Stimulated activated CD8-positive, alpha-beta memory T cell treated with anti-CD3 and anti-CD28 coated beads, Interleukin-4, amount 100 ng/mL, for 1 hour (primary cell): ENCODE results near the gene CST9.

Experiments used
- DNase-seq, 2 donors: peaks; one replicate each; pipeline ENCODE4 v3.0.0-alpha.2; 2020; ENCODE audit warnings: low read depth in 2 of 2, low spot score in 1 of 2

Gene CST9, protein sequence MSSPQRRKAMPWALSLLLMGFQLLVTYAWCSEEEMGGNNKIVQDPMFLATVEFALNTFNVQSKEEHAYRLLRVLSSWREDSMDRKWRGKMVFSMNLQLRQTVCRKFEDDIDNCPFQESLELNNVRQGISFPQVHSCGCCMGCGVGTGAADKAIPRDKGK

DNA sequence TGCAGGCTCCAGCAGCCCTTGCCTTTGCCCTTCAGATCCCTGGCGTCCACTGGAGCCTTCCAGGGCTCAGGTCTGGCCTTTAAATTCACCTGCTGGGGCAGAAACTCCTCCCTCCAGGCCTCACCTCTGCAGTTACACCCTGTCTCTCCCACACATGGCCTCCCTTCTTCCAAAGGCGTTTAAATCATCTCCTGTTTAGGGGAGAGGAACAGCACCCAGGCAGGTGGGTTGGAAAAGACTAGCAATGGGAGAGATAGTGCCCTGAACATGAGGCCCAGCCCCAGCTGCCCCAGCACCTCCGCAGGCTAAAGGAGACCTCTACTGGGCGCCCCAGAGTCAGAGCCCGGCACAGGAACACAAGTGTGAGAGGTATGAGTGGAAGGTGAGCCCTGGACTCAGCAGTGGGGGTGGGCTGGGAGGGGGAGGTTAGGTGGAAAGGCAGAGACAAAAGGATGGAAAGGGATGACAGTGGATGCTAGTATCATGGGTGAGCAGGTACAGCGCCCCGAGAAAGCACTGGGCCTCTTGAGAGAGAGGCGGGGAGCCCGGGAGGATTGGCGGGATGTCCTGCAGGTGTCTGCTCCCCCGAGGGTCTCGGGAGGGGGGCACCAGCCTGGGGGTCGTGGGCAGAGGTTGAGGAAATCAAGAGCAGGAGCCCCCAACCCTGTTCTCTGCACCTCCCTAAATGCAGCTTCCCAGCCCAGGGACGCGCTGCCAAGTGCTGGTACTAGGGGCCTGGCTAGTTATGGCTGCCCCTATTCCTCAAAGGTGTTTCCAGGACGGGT lies at the start of gene CST9:
CST9 (minus strand) TSS at position 51 of the 785 bp plus-strand sequence. CDS start 53 bp downstream, outside the sequence.
- no peak for DNase-seq

DNA sequence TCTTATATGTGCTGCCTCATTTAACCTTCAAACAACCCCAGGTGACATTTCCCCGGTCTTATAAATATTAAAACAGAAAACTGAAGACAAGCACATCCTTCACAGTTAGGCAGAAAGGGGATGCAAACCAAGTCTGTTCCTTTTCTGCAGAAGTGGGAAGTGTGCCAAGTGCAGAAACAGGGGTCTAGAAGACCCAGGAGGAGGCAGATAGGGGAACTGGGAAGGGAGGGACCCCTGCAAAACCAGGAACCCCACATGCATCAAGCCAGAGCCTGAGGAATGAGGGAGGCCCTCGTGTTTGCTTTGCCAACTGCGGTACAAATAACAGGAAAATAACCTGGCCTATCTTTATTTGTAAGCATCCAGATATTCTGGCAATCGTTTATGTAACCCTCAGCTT lies 49.0 kb upstream of the CST9 start:
- DNase-seq: no peak

DNA sequence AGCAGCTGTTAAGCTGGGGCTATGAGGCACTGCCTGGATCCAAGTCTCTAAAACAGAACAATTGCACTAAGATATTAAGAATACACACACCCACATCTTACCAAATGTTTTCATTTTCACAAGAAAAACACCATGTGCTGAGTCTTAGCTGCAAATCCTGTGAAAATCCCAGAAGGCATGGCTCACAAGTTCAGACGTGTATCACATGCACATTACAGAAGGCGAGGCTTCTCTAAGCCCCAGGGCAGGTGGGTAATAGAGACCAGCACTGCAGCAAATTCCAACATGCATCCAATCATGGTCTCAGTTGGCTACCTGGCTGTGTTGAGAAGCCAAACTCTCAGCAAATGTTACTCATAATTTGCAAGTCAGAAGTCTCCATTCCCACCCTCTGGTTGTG lies 48.3 kb upstream of the CST9 start:
- no peak for DNase-seq

DNA sequence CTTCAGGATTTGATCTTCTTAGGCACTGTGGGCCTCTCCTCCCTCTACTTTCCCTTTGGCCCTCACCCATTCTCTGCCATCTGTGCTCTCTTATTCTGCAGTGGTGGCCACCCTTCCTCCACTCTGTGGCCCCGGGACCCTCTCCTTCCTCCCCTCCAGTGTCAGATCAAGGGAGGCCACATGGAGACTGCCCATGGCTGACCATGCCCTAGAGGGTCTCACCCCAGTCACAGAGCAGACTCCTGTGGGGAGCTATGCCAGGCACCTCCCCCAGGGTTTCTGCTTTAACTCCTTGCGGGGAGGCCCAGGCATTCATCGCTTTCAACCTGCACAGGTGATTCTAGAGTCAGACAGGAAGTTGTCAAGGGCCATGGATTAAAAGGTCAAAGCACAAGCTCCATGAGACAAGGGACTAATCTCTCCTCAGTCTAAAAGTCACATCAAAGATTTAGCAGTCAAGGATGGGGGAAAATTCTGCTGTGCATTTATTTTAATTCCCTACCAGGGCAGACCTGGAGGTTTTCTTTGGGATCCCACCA lies 47.8 kb upstream of the CST9 start:
- no peak for DNase-seq

DNA sequence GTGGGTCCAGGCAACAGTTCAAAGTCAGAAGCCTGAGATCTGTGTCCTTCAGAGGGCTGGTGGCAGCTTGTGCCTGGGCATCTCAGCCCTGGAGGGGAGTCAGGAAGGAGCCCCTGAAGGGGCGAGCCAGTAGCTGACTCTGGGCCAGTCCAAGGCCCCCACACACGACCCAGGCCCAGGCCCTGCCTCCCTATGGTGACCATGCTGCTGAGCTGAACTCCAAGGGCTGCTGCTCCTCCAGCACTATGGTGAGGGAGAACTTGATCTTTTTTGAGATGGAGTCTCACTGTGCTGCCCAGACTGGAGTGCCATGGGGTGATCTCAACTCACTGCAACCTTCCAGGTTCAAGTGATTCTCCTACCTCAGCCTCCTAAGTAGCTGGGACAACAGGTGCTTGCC lies 47.2 kb upstream of the CST9 start:
- DNase-seq: no peak

DNA sequence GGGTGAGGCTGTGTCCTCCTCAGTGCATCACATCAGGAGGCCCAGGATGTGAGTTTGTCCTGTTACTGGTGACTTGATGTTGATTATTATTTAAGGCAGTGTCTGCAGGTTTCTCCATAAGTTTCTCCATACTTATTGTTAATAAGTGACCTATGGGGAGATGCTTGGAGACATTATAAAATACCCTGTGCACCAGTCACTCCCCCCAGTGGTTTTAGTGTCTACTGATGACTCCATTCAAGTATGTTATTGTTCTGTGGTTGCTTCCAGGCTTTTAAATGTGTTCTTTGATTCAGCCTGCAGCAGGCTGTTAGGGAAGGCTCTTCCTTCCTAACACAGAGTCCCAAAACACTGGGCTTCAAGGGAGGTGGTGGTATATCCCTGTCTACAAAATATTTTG lies 46.7 kb upstream of the CST9 start:
- no peak for DNase-seq

DNA sequence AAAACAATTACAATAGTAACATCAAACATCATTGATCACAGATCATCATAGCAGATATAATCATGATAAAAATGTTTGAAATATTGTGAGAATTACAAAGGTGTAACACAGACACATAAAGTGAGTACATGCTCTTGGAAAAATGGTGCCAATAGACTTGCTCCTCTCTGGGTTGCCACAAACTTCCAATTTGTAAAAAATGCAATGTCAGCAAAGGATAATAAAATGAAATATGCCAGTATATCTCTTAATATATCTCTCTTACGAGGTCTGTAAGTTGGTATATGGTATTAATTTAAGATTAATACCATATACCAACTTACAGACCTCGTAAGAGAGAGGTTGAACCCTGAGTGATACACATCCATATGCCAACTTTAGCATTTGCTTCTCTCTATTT lies 45.4 kb upstream of the CST9 start:
- DNase-seq: no peak

DNA sequence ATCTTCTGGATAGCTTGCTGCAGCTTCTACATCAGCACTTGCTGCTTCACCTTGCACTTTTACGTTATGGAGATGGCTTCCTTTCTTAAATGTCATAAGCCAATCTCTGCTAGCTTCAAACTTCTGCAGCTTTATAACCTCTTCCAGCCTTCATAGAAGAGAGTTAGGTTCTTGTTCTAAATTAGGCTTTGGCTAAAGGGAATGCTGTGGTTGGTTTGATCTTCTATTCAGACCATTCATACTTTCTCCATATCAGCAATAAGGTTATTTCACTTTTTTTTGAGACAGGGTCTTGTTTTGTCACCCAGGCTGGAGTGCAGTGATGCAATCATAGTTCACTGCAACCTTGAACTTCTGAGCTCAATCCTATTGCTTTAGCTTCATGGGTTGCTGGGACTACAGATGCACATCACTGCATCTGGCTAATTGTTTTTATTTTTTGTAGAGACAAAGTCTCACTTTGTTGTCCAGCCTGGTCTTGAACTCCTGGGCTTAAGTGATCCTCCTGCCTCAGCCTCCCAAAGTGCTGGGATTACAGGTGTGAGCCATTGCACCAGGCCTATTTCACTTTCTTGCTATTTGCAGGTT lies 44.2 kb upstream of the CST9 start:
- DNase-seq: no peak

DNA sequence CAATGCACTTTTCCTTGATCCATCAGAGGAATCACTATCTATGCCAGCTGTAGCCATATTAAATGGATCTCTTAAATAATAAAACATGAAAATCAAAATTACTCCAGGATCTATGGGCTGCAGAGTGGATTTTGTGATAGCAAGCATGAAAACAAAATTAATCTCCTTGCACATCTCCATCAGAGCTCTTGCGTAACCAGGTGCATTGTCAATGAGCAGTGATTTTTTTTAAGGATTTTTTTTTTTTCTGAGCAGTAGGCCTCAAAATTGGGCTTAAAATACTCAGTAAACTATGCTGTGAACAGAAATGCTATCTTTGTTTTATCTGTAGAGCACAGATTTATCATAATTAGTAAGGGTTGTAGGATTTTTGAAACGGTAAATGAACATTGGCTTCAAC lies 43.5 kb upstream of the CST9 start:
- no peak for DNase-seq

DNA sequence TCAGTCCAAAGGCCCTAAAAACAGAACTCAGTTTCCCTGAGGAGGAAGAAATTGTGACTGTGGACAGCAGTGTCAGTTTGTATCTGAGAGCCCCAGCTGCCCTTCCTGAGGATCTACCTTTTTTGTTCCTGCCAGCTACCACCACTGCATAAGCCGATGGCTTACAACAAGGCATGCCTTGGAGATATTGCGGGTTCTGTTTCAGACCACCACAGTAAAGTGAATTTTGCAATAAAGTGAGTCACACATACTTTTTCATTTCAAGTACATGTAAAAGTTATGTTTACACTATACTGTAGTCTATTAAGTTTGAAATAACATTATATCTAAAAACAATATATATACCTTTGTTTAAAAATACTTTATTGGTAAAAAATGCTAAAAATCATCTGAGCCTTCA lies 41.6 kb upstream of the CST9 start:
- DNase-seq: no peak

DNA sequence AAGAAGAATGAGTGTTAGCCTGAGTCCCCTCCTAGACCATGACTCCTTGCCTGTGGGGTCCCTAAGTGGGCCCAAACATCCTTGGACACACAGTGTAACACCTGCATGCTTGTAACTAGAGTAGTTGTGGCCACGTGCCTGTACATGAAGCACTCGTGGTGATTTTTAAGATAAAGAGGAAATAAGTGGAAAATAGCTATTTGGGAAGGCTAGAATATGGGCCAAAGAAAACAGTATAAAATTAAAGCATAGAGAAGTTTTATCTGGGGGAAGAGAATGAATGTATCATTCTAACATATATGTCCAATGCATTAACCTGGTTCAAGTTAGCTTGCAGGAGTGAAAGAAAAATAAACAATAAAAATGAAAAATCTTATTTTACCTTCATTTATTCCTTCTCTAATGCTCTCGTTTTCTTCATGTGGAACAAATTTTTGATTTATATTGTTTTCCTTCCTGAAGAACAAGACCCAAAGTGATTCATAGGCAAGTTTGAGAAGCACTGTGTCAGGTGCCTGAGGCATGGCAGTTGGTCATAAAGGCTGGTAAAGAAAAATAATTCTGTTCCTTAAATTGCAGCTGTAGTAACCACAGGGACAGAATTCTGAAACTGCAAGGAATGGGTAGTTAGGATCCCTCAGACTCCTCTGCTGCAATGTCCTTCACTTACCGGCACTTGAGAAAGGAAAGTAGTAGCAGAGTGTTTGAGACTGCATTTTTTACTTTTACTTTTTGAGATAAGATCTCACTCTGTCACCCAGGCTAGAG lies 40.6 kb upstream of the CST9 start:
- DNase-seq: no peak

DNA sequence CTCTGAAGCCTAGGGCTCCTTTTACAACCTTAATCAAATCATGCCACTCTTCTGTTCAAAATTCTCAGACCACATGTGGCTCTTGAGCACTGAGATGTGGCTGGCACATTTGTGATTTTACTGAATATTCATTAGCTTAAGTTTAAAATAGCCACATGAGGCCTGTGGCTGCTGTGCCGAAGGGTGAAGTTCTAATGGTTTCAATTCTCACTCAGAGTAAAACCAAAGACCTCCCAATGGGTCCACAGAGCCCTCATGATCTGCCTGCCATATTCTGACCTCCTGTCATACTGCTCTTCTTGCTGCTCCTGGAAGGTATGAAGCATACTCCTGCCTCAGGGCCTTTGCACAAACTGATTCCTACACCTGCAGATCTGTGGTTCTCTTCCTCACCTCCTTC lies 39.9 kb upstream of the CST9 start:
- DNase-seq: no peak

DNA sequence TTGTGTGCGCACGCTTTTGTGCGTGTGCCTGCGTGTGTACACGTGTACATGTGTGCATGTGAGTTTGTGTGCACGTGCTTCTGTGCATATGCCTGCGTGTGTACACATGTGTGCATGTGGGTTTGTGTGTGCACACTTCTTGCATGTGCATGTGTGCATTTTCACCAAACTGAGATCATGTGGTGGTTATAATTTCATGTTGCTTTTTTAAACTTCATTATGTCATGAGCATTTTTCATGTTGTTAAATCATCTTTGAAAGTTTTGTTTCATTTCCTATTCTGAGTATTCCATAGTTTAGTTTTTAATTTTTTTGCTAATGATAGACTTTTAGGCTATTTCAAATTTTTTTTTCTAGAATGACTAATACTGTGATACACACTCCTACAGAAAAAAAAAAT lies 38.4 kb upstream of the CST9 start:
- DNase-seq: no peak

DNA sequence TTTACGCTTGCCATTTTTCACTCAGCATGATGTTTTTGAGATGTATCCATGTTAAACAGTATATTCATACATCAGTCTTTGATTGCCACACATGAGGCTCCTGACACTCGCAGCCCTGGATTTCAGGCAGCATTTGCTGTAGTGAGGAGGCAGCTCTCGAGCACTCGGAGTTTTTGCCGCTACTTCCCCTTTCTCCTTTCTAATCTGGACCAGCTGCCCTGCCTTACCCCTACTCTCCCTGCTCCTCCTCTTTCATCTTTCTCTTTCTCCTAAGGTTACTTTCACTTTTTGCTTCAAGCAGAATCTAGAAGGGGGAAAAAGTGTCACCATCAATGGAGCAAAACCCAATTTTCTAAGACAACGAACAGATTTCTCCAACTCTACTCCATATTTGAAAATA lies 37.9 kb upstream of the CST9 start:
- no peak for DNase-seq

DNA sequence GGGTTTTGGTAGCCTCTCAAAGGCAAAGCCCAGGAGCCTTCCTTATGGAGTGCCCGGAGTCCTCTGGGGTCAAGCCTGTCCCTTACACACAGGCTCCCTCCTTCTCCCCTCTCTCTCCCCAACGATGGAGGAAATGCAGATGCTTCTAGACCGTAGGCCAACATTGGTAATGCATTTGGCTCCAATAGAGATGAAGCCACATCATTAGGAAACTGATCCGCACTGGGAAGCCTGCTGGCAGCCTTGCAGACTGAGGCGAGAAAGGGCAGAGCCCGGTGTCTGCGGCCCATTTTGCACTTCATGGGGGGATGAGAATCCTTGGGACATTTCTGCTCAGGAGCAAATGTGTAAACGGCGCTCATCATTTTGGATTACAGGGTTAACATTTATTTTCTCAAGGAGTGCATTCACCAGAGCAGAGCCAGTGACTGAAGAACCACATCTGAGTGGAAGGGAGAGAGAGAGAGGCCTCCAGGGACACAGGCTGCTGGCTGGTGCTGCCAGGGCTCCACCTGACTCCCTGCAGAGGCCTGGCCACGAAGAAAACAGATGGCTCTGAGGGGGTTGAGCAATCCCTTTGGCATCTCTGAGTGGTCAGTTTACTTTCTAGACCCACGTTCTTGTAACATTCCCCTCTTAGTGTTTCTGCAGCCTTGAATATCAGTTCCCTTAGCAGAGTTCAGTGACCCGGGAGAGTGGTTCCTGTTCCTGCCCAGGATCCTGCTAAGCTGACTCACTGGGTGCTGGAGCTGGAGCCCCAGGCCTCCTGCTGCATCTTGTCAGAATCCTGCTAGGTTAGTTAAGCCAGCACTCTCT lies 36.4 kb upstream of the CST9 start:
- no peak for DNase-seq

DNA sequence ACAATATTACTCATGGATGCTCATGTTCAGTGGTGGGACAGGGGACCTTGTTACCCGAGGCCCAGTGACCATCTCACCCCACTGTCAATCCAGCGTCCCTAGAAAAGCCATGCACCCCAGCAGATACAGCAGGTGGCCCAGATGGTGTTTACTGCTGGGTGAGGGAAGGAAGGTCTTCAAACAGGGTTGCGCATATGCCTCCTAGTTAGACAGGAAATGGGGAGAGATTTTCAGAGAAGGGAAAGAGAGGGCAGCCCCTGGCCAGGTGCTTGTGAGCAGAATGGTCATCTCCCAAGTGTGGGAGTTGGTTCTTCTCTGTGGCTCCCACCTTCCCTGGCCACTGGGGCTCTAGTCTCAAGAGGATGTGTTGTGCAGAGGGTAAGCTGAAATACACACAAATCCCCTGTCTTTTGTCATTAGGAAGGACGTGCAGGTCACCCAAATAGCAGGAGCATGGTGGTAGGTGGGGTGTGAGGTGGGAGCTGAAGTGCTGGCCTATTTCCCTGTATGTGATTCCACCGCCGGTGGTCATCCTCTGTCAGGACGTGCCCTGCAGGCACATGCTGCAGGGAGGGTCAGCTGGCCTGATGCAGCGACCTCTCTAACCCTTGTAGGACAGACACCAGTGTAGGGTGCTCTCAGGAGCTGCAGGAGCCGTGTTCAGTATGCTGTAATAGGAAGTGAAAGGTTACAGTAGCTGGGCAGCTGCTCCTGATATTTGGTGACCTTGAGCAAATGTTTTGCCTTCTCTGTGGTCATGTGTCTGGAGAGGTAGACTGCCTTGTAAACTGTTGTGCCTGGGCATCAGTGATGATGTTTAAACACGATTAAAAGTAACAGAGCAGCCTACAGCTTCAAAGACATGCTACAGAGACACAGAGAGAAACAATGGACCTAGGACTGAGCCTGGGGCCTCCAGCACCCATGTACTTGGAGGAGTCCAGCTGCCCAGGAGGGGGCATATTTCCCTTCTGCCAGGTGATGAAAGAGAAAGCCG lies 35.3 kb upstream of the CST9 start:
- DNase-seq: no peak

DNA sequence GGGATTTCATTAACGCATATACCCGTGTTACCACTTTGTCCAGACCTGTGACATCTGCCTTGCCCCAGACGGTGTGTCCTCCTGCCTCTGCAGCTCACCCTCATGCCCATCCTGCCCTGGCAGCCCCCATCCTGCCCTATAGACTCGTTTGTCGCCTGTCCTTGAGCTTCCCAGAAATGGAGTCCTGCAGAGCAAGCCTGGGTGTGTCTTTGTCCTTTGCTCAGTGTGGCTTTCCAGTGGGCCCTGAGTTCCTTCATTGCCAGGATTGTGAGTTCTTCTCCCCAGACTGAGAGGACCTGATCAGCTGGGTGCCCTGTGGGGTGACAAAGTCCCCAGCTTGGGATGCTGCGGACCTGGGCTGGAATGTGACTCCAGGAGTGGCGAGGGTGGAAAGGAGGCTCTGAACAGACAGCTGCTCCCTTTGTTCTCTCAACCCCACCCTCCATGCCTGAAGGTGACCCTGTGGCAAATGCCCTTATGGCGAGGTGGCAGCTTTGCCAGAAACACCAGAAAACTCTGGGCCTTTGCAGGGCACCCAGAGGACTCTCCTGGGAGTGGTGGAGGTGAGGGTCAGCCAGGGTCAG lies 34.4 kb upstream of the CST9 start:
- DNase-seq: no peak

DNA sequence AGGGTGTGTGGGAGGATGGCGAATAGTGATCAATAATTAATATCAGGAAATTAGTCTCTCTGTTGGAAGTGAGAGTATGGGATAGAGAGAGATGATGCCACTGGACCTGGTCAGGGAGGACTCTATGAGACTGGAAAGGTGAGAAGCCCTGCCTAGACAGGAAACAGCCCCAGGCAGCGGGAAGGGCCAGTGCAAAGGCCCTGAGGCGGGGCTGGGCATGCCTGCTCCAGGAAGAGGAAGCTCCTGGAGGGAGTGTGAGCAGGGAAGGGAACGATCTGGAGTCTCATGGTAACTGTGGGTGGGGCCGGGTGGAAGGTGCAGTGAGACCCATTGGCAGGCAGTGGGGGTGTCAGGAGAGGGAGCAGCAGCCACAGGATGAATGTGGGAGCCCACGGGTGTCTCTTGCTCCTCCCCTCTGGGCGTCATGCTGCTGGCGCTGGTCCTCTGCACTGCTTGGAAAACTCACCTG lies 33.8 kb upstream of the CST9 start:
- no peak for DNase-seq

DNA sequence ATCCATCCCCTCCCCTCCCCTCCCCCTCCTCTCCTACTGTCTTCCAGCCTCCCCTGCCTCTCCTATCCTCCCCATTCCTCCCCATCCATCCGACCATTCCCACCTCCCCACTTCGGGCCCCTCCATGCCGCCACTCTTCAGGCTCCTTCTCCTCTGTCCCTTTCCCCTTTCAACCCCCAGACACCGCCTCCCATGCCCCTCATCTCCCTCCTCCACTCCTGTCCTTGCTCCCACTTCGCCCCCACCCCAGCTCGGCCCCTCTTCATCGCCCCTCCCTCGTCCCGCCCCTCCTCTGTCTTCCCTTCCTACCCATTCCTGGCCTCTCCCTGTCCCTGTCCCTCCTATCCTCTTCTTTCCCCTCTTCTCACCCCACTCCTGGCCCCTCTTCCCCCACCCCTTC lies 32.6 kb upstream of the CST9 start:
- no peak for DNase-seq
